ENCODE results near the gene SMC1B. TPM values are rescaled to one million over a fixed set of nuclear protein-coding genes. Genes with fewer than 3 reads are reported as not detected.

The SMC1B gene
- total and polyA plus RNA-seq, 2 of the 8 experiments (the other 6 are each of a cell fraction or from before 2014, with no cell fraction given) = 0.02 TPM; not detected in 1

DNA sequence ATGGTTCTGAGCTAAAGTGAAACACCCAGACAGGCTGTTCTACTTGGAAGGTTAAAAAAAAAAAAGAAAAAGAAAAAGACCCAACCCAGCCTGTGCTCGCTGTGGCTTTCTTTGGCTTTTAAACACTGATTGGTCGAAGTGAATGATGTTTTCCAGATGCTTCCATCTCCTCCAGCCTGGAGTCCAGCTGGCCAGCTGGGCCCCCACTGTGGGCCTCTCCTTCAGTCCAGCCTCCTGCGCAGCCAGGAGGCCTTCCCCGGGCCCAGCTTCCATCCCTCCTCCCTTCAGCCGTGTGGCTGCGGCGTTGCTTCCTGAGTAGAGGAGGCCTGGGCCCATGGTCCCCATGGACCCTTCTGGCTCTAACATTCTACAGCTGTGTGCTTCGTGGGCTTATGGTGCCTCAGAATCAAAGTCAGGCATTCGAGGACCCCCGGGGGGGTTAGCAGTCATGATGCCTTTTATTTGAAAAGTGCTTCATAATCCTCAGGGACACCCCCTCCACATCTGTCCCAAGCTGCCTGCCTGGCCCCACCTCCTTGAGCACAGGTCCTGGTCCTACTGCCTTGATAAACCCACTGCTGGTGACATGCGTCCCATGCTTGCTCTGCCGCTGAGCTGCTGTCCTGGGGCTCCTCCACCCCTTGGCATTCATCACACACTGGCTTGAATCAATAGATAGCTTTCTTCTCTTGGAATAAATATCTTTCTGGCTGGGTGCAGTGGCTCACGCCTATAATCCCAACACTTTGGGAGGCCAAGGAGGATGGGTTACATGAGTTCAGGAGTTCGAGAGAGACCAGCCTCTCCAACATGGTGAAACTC is 47.1 kb upstream of the SMC1B start (continued):
- no peak for TF ChIP-seq HDAC6 (IDR thresholded peaks at IDR 0.05; ENCODE audit: low read depth, low read length)
- no peak for TF ChIP-seq JUN (IDR thresholded peaks at IDR 0.05; ENCODE audit: low read depth, low read length)
- TF ChIP-seq TEAD4 (IDR thresholded peaks at IDR 0.05; ENCODE audit: low read depth, low read length) = no peak
- TF ChIP-seq RXRA (IDR thresholded peaks at IDR 0.05; ENCODE audit: insufficient read depth, low read depth, low read length) = no peak
- no peak for TF ChIP-seq SUZ12 (IDR thresholded peaks at IDR 0.05; ENCODE audit: low read length)
